Heart left ventricle (tissue), 16 donors: ENCODE results near the gene PTGR3. TPM values are rescaled to one million over a fixed set of nuclear protein-coding genes. Genes with fewer than 3 reads are reported as not detected.

Experiments used
- ATAC-seq, 4 donors: fragments of 200-7000 bp; cut with Tn5 transposase; one replicate each; pipeline ENCODE4 v1.9.1; 2020 to 2022; ENCODE audit warnings: moderate library complexity in 4 of 4, mild to moderate bottlenecking in 3 of 4, moderate number of reproducible peaks in 1 of 4
- DNase-seq, 5 donors: peaks; one replicate each; pipeline ENCODE4 v3.0.0-alpha.2; 2020
- H3K27ac ChIP-seq, 12 donors: fragments of 200-600 bp; sonication (generic) in 4 of 12; one replicate each; pipeline versions ENCODE4 v1.5.0 to v1.8.0; 2016 to 2022; ENCODE audit warnings: mild to moderate bottlenecking in 2 of 12
- H3K27me3 ChIP-seq, 9 donors: fragments of 200-600 bp; sonication (generic) in 2 of 9; one replicate each; pipeline versions ENCODE4 v1.5.1 to v1.8.0; 2016 to 2022; ENCODE audit warnings: mild to moderate bottlenecking in 3 of 9
- H3K36me3 ChIP-seq, 9 donors: fragments of 200-600 bp; sonication (generic) in 2 of 9; one replicate each; pipeline versions ENCODE4 v1.5.0 to v1.8.0; 2018 to 2022; ENCODE audit warnings: mild to moderate bottlenecking in 2 of 9
- H3K4me1 ChIP-seq, 12 donors: fragments of 200-600 bp; sonication (generic) in 4 of 12; one replicate each; pipeline versions ENCODE4 v1.5.0 to v1.8.0; 2016 to 2022; ENCODE audit warnings: mild to moderate bottlenecking in 3 of 12
- H3K4me3 ChIP-seq, 12 donors: fragments of 200-600 bp; sonication (generic) in 4 of 12; one replicate each; pipeline versions ENCODE4 v1.5.0 to v1.8.0; 2017 to 2022; ENCODE audit warnings: mild to moderate bottlenecking in 9 of 12, moderate library complexity in 4 of 12
- H3K9me3 ChIP-seq, 12 donors: fragments of 200-600 bp; sonication (generic) in 4 of 12; one replicate each; pipeline versions ENCODE4 v1.5.0 to v1.8.0; 2016 to 2022; ENCODE audit warnings: mild to moderate bottlenecking in 1 of 12
- POLR2A ChIP-seq, 2 donors: fragments of 450-650 bp; IDR thresholded peaks; one replicate each; pipeline ENCODE4 v1.6.1; 2017; ENCODE audit warnings: antibody characterized with exemption in 2 of 2, mild to moderate bottlenecking in 2 of 2, moderate library complexity in 2 of 2
- WGBS, 4 donors: extraction: QIAGEN DNeasy Blood & Tissue Kit in 2 of 4; methylation state at CpG; one replicate each; pipeline versions ENCODE4 v1.1.5 to v1.1.7; 2013 to 2018; 5-methylcytosine and 5-hydroxymethylcytosine counted together
- intact Hi-C, 10 donors: fragments of 100-400 bp; cut with DNase I; formaldehyde crosslinking; loops; one replicate each; pipeline versions ENCODE4 v1.11.1 to v1.14.2; 2022
- long read RNA-seq, 3 donors: library from polyadenylated mRNA; unstranded; transcript quantifications; one replicate each; pipeline ENCODE4 v2.0.0, GENCODE V29; 2020 to 2021
- polyA plus RNA-seq, 2 donors: library from polyadenylated mRNA; stranded (reverse); fragments of 200-250 nt; gene quantifications; one replicate each; pipeline ENCODE4 v1.2.3, GENCODE V29; 2013
- total RNA-seq, 9 donors: library from RNA; depleted of rRNA in 2 of 9; stranded (reverse); fragments of >200 nt in 2 of 9; fragmentation: NEBNext Ultra II Directional in 3 of 9; extraction: Animal tissue kit (Norgen Biotek cat#: 25700) in 3 of 9; gene quantifications; one replicate each; pipeline versions ENCODE4 v1.1.0 to v1.2.4, GENCODE V29; 2016 to 2023
- TF ChIP-seq, protein P1 (sequence below), 12 donors: fragments of 200-600 bp; sonication (generic) in 4 of 12; IDR thresholded peaks; one replicate each; pipeline versions ENCODE4 v1.5.0 to v1.8.0; 2018 to 2022; ENCODE audit warnings: antibody characterized with exemption in 12 of 12, mild to moderate bottlenecking in 5 of 12
- donor health status: ischemic (EF 13 %, LVEDD 7.1; RV severe dilation, severe dysfunction).
- donor health status: healthy with polysubstance abuse.
- donor health status: DM: no; HTN: yes; CAD: no.
- donor health status: DM: no; HTN: no; CAD: no.
- donor health status: ischemic (EF 25% LVEDD 6.9; RV normal size, moderate dysfunction).
- donor health status: ischemic (EF 25% LVEDD 5.7; RV mildly dilated, moderate dysfunction).
- donor health status: healthy.
- donor health status: DM: yes; HTN: yes; CAD: no.
- donor health status: ischemic (EF 35%, LVEDD 5.7; RV mildly dilated, moderate dysfunction).
- donor health status: nonischemic (EF 11% LVEDD 7.7; RV severe dilation, severe dysfunction).
- donor health status: DM: yes; HTN: yes; CAD: no.
- donor health status: PGD.
- donor health status: ischemic (EF 29% LVEDD 5.4; RV normal size, mild dysfunction).
- donor health status: nonischemic (EF 23%, LVEDD 6.1; RV moderate dilation, normal function).

The PTGR3 gene
- 10 to 100 TPM; 35.3 to 58.2 (median 49.4) TPM for total RNA-seq
- 10 to 100 TPM; 13.6 to 33.4 TPM for polyA plus RNA-seq
- long read RNA-seq, donor 1, full-length matches to known transcripts, result 65 of 83 reads
- long read RNA-seq, donor 1, partial matches to known transcripts, result 0 of 83 reads
- long read RNA-seq, donor 1, other reads (novel, unspliced or antisense), result 18 of 83 reads
- long read RNA-seq, donor 2, full-length matches to known transcripts, result 72 of 96 reads
- long read RNA-seq, donor 2, partial matches to known transcripts, result 0 of 96 reads
- long read RNA-seq, donor 2, other reads (novel, unspliced or antisense), result 24 of 96 reads
- long read RNA-seq, donor 3, full-length matches to known transcripts, result 45 of 60 reads
- long read RNA-seq, donor 3, partial matches to known transcripts, result 1 of 60 reads
- long read RNA-seq, donor 3, other reads (novel, unspliced or antisense), result 14 of 60 reads

- intact Hi-C loops, result loop anchor here in 8 of 10 donors (2.0 to 10.0 kb wide), 11 partner anchors 37 to 612 kb away; partner anchors contain the start of gene ZNF407 (in 1 of the 8)
- ATAC-seq, result peak; percentile 65 to 84 (median 75)
Measured at GRCh38 chr18:75209129-75209950, at the start of gene PTGR3. Gene PTGR3 (minus strand): TSS chr18:75209139. CDS start chr18:75209058, 81 bp downstream.

DNA sequence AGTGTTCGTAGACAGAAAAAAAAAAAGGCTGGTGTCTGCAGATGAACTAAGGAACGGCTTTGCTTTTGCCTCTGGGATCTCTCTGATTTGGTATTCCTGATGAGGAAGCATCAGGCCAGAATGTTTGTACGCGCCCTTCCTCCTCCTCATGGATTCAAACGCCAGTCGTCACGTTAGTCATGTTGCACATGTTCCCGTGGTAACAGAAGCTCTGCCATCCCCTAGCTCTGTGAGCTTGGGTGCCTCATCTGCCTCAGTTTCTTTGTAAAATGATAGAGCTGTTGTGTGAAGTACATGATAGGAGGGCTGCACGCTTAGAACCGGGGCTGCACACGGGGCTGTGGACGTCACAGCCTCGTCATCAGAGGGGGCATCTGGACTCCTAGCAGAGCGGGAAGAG lies 48.7 kb upstream of the PTGR3 start:
- Histone ChIP-seq H3K36me3 (no peaks in the 10 kb centered on the region), H3K27me3 (no peaks in the 10 kb centered on the region), H3K4me1 (peaks cover 0 to 64% (median 30%) of the 10 kb centered on the region in 12 donors), H3K27ac (no peak overlapping the region), H3K9me3 (no peaks in the 10 kb centered on the region), H3K4me3 (no peak overlapping the region)
- ATAC-seq (no peak), DNase-seq (no peak)
- intact Hi-C loops, result loop anchor here in 1 of 10 donors (10.0 kb wide), 1 partner anchor 93 kb away; no protein-coding TSS in a partner anchor
- 85 to 87% (median 85%) methylated on average over 14 of the region's 14 CpGs for WGBS, 4 donors
- no peak for TF ChIP-seq POLR2A (IDR thresholded peaks at IDR 0.05)
- TF ChIP-seq, protein P1, sequence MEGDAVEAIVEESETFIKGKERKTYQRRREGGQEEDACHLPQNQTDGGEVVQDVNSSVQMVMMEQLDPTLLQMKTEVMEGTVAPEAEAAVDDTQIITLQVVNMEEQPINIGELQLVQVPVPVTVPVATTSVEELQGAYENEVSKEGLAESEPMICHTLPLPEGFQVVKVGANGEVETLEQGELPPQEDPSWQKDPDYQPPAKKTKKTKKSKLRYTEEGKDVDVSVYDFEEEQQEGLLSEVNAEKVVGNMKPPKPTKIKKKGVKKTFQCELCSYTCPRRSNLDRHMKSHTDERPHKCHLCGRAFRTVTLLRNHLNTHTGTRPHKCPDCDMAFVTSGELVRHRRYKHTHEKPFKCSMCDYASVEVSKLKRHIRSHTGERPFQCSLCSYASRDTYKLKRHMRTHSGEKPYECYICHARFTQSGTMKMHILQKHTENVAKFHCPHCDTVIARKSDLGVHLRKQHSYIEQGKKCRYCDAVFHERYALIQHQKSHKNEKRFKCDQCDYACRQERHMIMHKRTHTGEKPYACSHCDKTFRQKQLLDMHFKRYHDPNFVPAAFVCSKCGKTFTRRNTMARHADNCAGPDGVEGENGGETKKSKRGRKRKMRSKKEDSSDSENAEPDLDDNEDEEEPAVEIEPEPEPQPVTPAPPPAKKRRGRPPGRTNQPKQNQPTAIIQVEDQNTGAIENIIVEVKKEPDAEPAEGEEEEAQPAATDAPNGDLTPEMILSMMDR (IDR thresholded peaks at IDR 0.05), result no peak

More at GRCh38 chr18:75209129-75209950, at the start of gene PTGR3:
- no peaks in the 10 kb centered on the region for H3K9me3 ChIP-seq
- TF ChIP-seq, protein P1 (IDR thresholded peaks at IDR 0.05), result no peak
- peak in 1 of 2 donors; percentile 56 for TF ChIP-seq POLR2A (IDR thresholded peaks at IDR 0.05)
- no peaks in the 10 kb centered on the region for H3K36me3 ChIP-seq
- peak within 1 kb of the TSS; percentile 96 to 100 (median 99) for H3K27ac ChIP-seq
- WGBS, 4 donors, result 0 to 1% (median 0%) methylated on average over 44 to 88 of the region's 88 CpGs
- peak; percentile 92 to 94 (median 93) for DNase-seq
- peak within 1 kb of the TSS; percentile 61 to 99 (median 96) for H3K4me3 ChIP-seq
- peaks cover 7 to 63% (median 53%) of the 10 kb centered on the region in 12 donors for H3K4me1 ChIP-seq
- H3K27me3 ChIP-seq, result no peaks in the 10 kb centered on the region

DNA sequence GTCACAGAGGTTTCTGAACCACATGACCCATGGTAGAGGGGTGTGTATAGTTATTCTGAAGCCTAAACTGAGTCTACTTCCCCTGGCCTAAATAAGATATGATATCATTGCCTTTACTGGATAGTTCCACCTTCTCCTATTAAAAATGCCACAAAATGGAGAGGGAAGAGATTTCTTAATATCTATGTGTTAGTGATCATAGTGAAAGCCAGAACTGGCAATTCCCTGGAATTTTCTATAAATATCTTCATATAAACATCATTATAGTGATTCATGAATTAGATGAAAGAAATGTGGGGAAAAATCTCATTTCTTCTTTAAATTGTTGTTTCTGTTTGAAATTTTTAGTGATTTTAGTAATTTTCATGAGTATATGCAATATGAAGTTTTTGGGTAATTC lies 47.4 kb upstream of the PTGR3 start:
- DNase-seq, result no peak
- no peak overlapping the region for H3K27ac ChIP-seq
- H3K36me3 ChIP-seq, result no peaks in the 10 kb centered on the region
- ATAC-seq, result no peak
- H3K27me3 ChIP-seq, result no peaks in the 10 kb centered on the region
- H3K9me3 ChIP-seq, result no peaks in the 10 kb centered on the region
- H3K4me3 ChIP-seq, result no peak overlapping the region
- intact Hi-C loops, result loop anchor here in 1 of 10 donors (10.0 kb wide), 1 partner anchor 92 kb away; no protein-coding TSS in a partner anchor
- no peak for TF ChIP-seq POLR2A (IDR thresholded peaks at IDR 0.05)
- TF ChIP-seq, protein P1 (IDR thresholded peaks at IDR 0.05), result no peak
- peaks cover 0 to 64% (median 37%) of the 10 kb centered on the region in 12 donors for H3K4me1 ChIP-seq
